Renal cortical epithelial cell (primary cell): Measurements from ENCODE around the gene MESD. TPM values are rescaled to one million over a fixed set of nuclear protein-coding genes. Genes with fewer than 3 reads are reported as not detected.

Experiments used
- DNase-seq: peaks from one replicate; pipeline ENCODE4 v3.0.0-alpha.2; 2011; ENCODE audit warnings: low read depth
- total RNA-seq: library from RNA; depleted of rRNA; stranded (reverse); fragments of >200 nt; gene quantifications from 2 replicates; pipeline ENCODE4 v1.2.3, GENCODE V29; 2014

The MESD gene
- total RNA-seq, 1 donor from 2014 or later = 24.9 TPM

DNA sequence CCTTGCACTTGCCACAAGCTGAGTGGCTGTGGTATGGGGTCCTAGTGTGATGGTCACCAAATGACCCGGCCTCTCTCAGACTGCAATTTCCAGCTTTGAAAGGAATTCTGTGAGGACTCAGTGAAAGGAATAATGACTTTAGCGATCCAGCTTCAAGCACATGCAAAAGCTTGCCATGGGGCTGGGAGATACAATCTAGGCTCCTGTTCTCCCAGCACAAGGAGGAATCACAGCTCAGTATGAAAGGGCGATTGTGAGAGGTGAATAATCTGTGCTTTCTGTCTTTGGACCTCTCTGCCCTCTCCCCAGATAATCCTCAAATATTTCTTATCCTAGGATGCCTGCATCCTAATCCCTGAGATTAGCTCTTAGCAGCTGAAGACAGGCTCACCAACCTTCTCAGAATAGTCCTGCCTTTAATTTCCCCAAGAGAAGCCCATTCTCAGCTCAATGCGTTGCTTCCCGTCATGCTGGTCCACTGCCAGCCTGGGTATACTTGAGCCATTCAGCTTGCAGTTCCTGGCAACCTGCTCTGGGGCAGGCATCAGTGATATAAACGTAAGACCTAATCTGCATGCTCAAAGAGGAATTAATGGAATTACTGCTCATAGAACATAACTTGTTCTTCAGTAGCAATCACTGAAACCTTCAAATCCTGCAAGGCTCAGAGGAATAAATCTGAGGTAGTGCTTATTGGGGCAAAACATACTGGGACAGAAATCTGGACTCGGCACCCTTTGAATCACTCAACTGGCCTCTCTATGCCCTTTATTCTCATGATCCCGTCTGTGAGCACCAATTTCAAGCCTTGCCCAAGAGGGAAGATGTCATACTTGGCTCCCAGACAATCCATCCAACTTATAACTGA, 26.2 kb upstream of the MESD start:
- DNase-seq = no peak

DNA sequence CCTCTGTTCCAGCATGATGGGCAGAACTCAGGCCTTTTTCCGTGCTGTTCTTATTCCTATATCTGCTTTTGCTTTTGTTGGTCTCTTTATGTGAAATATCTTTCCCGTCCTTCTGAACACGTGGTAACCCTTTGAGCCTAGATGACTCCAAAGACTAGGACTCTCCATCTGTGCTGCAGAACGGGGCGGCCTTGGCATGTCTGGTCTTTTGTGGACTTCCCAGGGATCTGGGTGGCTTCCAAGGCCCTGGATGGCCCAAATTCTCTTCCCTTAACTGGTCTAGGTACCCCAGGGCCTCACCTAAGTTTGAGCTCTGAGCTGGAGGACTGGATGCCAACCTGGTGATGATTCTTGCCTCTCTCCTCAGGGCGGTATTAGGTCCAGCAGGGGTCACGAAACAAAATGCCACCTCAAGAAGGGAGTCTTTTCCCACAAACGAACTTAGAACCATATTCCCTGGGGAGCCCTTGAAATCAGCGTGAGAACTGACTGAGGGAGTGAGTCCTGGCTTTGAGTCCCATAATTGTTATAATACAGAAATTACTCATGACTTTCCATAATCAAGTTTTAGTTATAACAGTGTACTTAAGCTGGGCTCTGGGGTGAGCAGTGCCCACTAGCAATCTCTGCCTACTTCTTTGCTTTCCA, 25.0 kb upstream of the MESD start:
- no peak for DNase-seq

DNA sequence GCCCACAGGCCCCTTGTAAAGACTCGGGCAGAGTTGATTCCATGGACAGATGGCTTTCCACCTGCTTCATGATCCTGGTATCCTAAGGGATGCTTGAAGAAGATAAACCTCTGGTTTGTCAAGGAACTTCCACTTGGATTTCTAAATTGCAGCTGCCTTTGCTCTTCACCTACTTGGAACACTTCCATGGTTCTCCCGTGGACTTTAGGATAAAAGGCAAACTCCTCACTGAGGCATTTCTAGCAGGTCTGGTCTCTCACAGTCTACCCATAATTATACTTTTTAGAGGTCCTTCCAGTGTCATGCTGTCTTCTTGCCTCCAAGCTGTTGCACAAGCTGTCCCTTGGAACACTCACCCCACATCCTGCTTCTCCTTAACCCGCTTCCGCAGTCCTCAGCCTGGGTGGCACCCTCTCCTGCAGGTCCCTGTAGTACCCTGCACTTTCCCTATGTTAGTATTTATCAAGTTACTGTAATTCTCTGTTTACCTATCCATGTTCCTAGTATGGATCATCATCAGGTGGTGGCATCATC, 23.8 kb upstream of the MESD start:
- no peak for DNase-seq

DNA sequence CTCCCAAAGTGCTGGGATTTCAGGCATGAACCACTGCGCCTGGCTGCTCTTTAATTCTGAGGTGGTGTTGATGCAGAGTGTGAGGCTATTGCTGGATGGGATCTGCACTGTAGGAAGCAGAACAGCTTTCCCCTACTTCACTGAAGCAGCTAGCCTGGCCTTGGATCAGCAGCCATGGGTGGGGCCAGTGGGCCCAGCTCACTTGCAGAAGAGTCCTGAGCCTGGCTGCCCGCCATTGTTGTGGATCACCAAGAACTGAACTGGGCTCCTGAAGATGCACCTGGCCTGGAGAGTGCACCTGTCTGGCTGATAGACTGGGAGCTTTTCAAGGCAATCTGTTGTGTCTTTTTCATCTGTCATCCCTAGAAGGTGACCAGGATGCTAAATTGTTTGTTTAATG, 23.0 kb upstream of the MESD start:
- no peak for DNase-seq

DNA sequence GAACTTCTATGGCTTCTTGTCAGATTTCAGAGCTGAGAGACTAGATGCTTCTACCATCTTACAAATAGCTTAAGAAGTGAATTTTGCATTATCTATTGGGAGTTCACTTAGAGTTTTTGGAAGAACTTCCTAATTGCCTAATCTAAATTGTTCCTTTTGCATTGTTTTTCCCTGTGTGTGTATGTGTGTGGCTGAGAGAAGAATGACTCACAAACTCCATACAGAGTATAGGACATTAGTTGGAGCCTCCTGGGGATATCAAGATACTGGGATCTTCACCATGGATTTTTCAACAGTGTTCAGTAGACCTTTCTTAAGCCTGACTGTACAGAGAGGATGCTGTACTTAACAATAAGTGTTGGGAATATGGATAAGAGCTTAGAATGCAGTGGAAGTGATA, 22.0 kb upstream of the MESD start:
- DNase-seq = no peak

DNA sequence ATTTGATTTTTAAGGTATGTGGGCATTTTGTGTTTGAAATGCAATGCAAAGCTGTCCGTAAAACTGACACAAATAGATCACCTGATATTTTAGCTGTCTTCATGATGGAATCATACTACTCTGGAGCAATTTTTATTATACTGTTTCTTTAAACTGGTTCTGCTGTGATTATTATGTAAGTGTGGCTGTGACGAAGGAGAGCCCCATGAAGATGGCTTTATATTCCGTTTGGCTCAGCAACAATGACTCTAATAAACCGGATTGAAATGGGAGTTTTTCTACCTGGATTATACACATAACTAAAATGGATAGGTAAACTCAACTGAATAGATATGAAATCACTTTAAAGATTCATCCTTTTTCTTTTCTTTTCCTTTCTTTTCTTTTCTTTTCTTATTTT, 20.5 kb upstream of the MESD start:
- no peak for DNase-seq

DNA sequence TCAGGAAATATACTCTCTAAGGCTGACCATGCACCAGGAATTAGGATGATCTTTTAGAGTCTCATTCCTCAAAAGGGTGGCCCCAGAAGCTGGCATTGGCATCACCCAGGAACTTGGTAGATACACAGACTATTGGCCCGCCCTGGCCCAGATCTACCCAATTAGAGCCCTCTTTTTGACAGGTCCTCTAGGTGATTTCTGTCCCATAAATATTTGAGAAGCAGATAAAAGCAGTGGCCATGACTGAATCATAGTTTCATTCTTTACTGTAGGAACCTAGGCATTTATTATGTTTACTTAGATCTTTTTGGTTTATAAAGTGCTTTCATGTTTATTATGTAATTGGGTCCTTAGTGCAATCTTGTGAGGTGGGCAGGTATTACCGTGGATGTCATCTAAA, 18.7 kb upstream of the MESD start:
- DNase-seq = no peak

DNA sequence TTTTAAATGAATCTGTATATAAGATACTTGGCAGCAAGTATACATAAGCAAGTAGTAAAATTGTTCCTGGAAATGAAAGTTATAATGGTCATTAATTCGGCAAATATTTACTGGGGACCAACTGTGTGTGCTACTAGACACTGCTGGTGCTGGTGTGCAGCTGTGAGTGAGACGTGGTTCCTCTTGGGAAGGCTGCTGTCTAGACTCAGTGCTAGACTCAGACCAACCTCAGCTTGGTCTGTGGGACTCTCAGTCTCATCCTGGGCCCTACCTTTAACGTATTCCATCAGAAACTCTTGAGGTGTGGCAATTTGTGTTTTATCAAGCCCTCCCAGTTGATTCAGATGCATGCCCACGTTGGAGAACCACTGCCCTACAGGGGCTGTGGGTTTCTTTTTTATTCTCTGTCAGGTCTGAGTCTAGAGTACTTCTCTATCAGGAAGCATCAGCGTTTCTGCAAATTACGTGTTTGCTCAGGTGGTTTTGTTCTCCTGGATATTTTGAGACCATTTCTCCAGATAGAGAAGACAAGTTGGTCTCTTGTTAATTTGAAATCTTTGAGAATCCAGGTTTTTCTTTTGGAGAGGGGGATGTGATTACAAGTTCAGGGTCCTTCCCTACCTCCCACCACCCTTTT, 17.9 kb upstream of the MESD start:
- no peak for DNase-seq

DNA sequence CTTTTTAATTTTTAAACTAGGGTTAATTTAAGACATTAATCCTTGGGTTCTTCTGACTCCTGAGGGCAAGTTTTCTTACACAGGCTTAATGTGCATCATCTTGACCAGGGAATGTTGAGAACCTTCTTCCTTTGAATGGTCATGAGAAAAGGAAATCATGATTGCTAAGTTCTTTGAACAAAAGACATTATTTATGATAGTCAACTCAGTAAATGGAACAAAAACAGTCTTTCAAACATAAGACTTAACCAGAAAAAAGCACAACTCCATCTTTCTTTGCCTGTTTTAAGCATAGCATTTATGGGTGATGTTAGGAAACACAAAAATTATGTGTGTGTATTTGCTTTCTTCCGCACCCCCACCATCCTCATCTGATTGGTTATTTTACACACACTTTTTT, 16.5 kb upstream of the MESD start:
- no peak for DNase-seq

DNA sequence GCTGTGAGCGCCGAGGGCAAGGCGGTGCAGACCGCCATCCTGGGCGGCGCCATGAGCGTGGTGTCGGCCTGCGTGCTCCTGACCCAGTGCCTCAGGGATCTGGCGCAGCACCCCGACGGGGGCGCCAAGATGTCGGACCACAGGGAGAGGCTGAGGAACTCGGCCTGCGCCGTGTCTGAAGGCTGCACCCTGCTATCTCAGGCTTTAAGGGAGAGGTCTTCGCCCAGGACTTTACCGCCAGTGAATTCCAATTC, 13.4 kb upstream of the MESD start:
- no peak for DNase-seq

DNA sequence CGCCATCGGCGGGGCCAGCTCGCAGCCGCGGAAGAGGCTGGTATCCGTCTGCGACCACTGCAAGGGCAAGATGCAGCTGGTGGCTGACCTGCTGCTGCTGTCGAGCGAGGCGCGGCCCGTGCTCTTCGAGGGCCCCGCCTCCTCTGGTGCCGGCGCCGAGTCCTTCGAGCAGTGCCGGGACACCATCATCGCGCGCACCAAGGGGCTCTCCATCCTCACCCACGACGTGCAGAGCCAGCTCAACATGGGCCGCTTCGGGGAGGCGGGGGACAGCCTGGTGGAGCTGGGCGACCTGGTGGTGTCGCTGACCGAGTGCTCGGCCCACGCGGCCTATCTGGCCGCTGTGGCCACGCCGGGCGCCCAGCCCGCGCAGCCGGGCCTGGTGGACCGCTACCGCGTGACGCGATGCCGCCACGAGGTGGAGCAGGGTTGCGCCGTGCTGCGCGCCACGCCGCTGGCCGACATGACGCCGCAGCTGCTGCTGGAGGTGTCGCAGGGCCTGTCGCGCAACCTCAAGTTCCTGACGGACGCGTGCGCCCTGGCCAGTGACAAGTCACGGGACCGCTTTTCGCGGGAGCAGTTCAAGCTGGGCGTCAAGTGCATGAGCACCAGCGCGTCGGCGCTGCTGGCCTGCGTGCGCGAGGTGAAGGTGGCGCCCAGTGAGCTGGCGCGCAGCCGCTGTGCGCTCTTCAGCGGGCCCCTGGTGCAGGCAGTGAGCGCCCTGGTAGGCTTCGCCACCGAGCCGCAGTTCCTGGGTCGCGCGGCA, 12.9 kb upstream of the MESD start:
- DNase-seq = no peak

DNA sequence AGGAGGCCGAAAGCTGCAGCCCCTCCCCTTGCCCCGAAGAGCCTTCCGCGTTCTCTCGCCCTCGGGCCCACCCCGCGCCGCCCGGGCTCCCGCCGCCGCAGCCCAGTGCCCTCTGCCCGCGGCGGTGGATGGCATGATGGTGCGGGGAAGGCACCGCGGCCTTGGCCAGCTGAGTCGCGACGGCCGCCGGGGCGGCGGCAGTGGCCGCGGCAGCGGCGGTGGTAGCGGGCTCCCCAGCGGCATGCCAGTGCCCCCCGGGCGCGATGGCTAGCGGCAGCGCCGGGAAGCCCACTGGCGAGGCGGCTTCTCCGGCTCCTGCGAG, 12.4 kb upstream of the MESD start:
- no peak for DNase-seq

DNA sequence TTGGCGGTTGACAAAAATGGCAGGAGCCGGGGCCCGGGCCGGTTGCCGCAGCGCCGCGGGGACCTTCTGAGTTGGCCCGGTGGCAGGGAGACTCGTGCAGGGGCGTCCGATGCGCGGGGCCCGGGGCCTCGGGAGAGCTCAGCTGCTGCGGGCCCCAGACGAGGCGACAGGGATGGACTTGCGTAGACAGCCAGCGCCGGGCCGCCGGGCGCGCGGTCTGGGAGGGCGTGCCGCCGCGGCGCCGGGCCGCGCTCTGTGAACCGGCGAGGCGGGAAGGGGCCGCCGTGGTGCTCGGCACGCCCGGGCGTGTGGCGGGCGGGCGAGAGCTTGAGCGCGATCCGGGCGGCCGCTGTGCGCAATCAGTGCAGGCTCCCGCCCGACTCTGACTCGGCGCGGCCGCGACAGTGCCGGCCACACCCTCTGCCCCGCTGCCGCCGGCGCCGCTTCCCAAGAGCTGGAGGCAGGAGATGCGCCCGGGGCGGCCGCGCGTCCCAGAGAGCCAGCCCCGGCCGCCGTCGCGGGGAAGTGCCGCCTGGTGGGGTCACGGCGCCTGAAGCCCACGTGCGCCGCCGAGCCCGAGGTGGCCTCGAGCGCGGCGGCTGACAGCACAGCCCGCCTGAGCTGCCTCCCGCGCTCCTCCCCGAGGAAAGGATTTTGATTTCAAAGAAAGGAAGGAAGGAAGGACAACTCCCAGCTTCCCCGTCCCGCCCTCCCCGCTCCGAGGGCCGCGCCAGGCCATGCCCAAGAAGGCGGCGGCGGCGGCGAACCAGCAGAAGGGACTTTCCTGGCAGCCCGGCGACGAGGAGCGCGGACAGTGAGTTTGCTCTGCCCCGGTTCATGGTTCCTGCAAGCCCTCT, 11.8 kb upstream of the MESD start:
- no peak for DNase-seq

DNA sequence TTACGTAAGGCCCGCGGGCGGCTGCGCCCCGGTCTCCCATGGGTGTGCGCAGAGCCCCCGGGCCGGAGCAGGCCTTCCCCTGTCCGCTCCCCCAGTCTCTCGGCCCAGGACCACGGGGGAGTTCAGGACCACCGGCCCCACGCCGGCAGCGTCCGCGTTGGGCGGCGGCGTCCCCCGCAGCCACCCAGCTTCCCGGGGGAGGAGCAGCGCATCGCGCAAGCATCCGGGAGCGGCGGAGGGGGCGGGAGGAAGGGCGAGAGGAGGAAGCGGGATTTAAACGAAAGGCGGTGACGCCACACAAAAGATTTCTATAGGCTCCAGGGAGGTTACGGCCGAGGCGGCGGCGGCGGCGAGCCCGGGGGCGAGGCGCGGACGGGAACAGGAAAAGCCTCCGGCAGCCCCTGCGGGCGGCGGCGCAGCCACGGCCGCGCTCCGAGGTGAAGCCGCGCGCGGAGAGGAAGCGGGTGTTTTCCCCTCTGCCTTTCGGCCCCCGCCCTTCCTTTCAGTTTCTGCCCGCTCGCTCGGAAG, 11.1 kb upstream of the MESD start, which contains the start of gene TLNRD1:
Gene TLNRD1 (plus strand): TSS at position 300 of the 528 bp plus-strand sequence. CDS start 1,349 bp downstream, outside the sequence.
- peak; percentile 65 for DNase-seq

DNA sequence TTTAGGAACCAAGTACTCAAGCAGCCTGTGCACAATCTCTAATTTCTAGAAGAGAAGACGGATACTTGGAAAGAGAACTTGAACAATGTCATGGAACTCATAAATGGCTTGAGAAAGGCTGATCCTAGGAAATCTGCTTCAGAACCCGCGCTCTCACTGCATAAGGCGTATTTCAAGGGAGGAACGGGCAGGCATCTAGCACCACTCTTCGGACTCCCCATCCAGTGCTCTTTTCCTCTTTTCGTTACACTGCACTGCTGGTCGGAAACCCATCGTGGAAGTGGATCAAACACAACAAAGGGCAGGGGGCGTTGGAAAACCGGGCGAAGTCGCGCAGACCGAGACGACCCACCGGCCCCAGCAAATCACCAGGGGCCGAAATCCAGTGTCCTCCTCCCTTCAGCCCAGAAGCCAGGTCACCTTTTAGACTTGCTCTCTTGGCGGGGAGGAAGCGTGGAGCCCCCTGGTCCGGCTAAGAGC, 10.6 kb upstream of the MESD start:
- no peak for DNase-seq

DNA sequence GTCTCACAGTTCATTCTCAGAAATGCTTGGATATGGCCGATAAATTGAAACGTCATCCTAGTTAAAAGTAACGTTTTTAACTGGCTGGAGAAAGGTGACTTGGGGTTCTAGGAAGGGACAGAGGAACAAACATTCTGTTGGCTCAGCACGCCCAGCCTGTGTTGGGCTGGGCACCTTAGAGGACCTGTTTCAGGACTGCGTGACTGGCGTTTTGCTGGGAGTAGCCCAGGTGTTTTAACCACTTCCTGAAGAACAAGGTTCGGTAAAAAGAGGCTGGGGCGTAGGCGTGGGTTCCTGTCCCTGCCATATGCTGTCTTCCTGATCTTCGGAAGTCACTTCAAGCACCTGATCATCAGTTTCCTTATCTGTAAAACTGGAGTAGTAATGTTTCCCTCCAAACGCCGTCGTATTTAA, 10.0 kb upstream of the MESD start:
- no peak for DNase-seq

DNA sequence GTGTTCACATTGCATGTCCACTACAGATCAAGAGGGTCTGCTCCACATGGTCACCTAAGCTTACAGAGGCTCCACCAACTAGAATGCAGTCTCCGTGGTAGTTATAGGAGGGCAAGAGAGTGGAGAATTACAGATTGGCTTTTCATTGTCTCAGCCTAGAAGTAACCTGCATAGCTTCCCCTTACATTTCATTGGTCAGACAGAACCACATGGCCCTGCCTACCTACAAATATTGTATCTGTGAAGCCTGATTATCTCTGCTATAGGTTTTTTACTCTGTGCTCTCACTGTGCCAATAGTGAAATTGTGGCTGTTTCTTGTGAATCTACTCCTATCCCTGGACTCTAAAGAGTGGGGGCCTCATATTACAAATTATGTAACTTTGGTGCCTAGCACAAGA, 8.6 kb upstream of the MESD start:
- DNase-seq = no peak

DNA sequence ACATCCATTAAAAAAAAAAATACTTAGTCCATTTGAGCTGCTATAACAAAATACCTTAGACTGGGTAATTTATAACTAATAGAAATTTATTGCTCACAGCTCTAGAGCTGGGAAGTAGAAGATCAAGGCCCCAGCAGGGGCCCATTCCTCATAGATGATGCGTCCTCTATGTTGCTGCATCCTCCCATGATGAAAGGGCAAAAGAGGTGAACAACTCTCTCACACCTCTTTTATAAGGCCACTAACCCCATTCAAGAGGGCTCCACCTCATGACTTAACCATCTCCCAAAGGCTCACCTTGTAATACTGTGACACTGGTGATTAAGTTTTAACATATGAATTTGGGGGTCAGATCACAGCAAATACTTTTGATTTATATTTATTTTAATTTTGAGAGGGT, 8.1 kb upstream of the MESD start:
- DNase-seq = no peak

DNA sequence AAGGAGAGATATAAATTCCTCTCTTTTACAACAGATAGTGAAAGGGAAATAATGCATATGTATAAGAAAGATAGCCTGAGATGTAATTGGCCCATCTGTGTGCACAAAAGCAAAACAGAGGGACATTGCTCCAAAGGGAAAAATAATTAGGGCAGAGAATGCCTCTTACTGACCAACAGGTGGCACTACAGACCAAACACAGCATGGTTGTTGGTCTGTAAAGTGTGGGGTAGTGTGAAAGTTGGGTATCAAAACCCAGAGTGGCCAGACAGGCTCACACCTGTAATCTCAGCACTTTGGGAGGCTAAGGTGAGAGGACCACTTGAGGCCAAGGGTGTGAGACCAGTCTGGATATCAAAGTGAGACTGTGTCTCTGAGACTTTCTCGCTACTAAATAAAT, 6.6 kb upstream of the MESD start:
- DNase-seq = no peak

DNA sequence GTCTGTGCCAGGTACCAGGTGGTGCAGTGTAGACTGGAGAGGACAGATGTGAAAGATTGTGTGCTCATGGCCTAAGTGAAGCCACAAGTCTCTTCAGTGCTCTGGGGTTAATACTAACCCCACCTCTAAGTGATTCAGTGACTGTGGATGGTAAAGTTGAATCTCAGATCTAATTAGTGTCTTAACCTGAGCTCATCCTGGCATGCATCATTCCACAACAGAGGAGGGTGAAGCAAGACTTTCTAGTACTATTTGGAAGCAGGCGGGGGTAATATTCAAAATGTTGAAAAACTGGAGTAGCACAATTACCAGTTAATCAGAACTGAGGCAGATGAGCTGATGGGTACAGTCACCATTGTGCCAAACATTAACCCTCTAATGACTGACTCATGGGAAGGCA, 2.8 kb upstream of the MESD start:
- DNase-seq = no peak

DNA sequence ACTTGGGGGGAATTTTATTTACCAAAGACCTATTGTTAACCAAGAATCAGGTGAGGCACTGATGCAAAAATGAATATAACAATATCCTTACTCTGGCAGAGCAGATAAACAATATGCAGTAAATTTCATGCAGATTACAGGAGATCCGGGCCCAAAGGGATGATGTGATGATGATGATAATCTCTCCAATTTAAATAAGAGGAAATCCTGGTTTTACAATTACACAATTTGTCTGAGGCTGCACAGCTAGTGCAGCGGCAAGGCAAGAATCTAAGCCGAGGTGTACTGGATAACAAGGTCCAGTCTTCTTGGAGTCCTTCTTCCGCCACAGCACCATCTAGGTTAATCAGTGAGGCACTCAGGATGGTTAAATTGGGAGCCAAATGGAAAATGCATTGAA, 2.4 kb upstream of the MESD start:
- no peak for DNase-seq
